ENCODE results near the gene HDAC11. TPM values are rescaled to one million over a fixed set of nuclear protein-coding genes. Genes with fewer than 3 reads are reported as not detected.

The HDAC11 gene
- total and polyA plus RNA-seq, 9 of the 15 experiments (the other 6 are each of a cell fraction or from before 2014, with no cell fraction given), result 0.60 to 6.0 (median 4.5) TPM

DNA sequence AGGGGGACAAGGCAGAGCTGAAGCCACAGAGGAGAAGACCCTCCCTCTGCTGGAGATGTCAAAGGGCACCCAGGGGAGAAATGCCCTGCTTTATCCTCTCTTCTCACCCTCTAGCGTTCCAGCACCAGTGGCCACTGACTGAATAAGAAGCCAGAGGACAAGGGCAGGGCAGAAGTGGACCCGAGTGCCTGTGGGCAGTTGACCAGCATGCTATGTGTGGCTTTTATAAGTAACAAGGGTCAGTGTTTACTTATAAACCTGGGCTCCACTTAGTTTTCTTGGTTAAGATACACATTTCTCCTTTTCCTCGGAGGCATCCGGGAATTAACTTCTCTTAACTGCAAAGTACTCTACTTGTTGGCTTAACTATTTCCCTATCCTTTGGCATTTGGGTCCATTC is 13.3 kb upstream of the HDAC11 start:
- no TSS peak for BruUV-seq (replicated peaks)
- Histone ChIP-seq H3K4me3 (no peak overlapping the region), H4K20me1 (replicated peaks; ENCODE audit: control insufficient read depth, insufficient read depth, low read length) (no peaks in the 10 kb centered on the region), H3K9me3 (replicated peaks; ENCODE audit: control insufficient read depth, insufficient read depth, low read depth, low read length) (no peaks in the 10 kb centered on the region), H3K36me3 (ENCODE audit: control insufficient read depth, insufficient read depth, low read length) (no peaks in the 10 kb centered on the region), H3K4me2 (ENCODE audit: insufficient read depth, low read length) (no peak overlapping the region), H3K27me3 (ENCODE audit: control insufficient read depth in 2 of 2, insufficient read depth in 2 of 2, low read length in 2 of 2) (peaks cover 8 to 32% of the 10 kb centered on the region in 2 experiments; a peak in 4 of 5 replicates), H3K79me2 (ENCODE audit: control insufficient read depth, insufficient read depth, low read length) (no peaks in the 10 kb centered on the region), H3K9ac (ENCODE audit: insufficient read depth in 1 of 2, low read depth in 2 of 2, low read length in 2 of 2) (no peak overlapping the region), H3K4me1 (replicated peaks in 1 of 2; ENCODE audit: control insufficient read depth in 2 of 2, insufficient read depth in 2 of 2, low read length in 2 of 2) (peaks cover 0 to 4% of the 10 kb centered on the region in 2 experiments; a peak in 1 of 5 replicates), H3K9me1 (ENCODE audit: control insufficient read depth, insufficient read depth, low read length) (no peaks in the 10 kb centered on the region), H3K27ac (ENCODE audit: extremely low read depth, low read depth, low read length) (no peak overlapping the region), H2AFZ (ENCODE audit: low read depth, low read length) (no peak overlapping the region)
- ChIA-PET CTCF (ENCODE audit: low intra/inter-chr PET ratio) (no interaction called here), POLR2A (interaction anchor here (0.6 to 1.2 kb wide), 4 partner anchors 10 to 385 kb away, joined by 3 to 6 read pairs (median 4); partner anchors contain the start of gene HDAC11)
- DNase-seq (ENCODE audit: extremely low read depth in 1 of 4, low spot score in 3 of 4) (no peak), FAIRE-seq (no peak), ATAC-seq (no peak)
- 15% methylated on average over 4 of the region's 4 CpGs for WGBS (ENCODE audit: insufficient coverage, low coverage, missing lambda C conversion rate)
- in situ Hi-C loops (cut with MboI), result no loop called here
- intact Hi-C loops (cut with micrococcal nuclease), result no loop called here
- TF ChIP-seq, protein P1, sequence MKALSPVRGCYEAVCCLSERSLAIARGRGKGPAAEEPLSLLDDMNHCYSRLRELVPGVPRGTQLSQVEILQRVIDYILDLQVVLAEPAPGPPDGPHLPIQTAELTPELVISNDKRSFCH (CRISPR knock-in tag; IDR thresholded peaks at IDR 0.05), result no peak
- TF ChIP-seq, protein P1 (tag; IDR thresholded peaks at IDR 0.05), result no peak
- TF ChIP-seq OTX1 (CRISPR knock-in tag; IDR thresholded peaks at IDR 0.05), result no peak
- TF ChIP-seq CSDE1 (IDR thresholded peaks at IDR 0.05), result no peak
- TF ChIP-seq MAFF (IDR thresholded peaks at IDR 0.05; ENCODE audit: low read length), result no peak
- TF ChIP-seq, protein P2, sequence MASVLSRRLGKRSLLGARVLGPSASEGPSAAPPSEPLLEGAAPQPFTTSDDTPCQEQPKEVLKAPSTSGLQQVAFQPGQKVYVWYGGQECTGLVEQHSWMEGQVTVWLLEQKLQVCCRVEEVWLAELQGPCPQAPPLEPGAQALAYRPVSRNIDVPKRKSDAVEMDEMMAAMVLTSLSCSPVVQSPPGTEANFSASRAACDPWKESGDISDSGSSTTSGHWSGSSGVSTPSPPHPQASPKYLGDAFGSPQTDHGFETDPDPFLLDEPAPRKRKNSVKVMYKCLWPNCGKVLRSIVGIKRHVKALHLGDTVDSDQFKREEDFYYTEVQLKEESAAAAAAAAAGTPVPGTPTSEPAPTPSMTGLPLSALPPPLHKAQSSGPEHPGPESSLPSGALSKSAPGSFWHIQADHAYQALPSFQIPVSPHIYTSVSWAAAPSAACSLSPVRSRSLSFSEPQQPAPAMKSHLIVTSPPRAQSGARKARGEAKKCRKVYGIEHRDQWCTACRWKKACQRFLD (CRISPR knock-in tag; IDR thresholded peaks at IDR 0.05), result no peak
- TF ChIP-seq ZNF133 (CRISPR knock-in tag; IDR thresholded peaks at IDR 0.05), result no peak
- TF ChIP-seq, protein P3, sequence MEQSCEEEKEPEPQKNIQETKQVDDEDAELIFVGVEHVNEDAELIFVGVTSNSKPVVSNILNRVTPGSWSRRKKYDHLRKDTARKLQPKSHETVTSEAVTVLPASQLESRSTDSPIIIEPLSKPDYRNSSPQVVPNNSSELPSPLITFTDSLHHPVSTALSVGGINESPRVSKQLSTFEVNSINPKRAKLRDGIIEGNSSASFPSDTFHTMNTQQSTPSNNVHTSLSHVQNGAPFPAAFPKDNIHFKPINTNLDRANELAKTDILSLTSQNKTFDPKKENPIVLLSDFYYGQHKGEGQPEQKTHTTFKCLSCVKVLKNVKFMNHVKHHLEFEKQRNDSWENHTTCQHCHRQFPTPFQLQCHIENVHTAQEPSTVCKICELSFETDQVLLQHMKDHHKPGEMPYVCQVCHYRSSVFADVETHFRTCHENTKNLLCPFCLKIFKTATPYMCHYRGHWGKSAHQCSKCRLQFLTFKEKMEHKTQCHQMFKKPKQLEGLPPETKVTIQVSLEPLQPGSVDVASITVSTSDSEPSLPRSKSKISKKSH (CRISPR knock-in tag; IDR thresholded peaks at IDR 0.05), result no peak
- TF ChIP-seq ZBTB1 (CRISPR knock-in tag; IDR thresholded peaks at IDR 0.05; ENCODE audit: borderline replicate concordance, low read depth), result no peak
- TF ChIP-seq GABPB2 (CRISPR knock-in tag; conservative IDR thresholded peaks at IDR 0.05), result no peak
- no peak for TF ChIP-seq TCF7 (IDR thresholded peaks at IDR 0.05; ENCODE audit: borderline replicate concordance)
- TF ChIP-seq MEF2A (IDR thresholded peaks at IDR 0.05; ENCODE audit: control insufficient read depth, low read depth, low read length), result no peak
- no peak for TF ChIP-seq HIVEP1 (CRISPR knock-in tag; IDR thresholded peaks at IDR 0.05)
- no peak for TF ChIP-seq CAMTA2 (CRISPR knock-in tag; conservative IDR thresholded peaks at IDR 0.05)
- TF ChIP-seq NCOA2 (IDR thresholded peaks at IDR 0.05; ENCODE audit: partially characterized antibody in 2 of 2), result no peak

All from K562 (cell line).